Lower leg skin (tissue), 3 donors: ENCODE results near the gene PRKCZ.

Experiments used
- CTCF ChIP-seq, 3 donors: fragments of 450-650 bp; IDR thresholded peaks; one replicate each; pipeline ENCODE4 v1.5.1; 2016; ENCODE audit warnings: antibody characterized with exemption in 3 of 3, mild to moderate bottlenecking in 3 of 3, moderate library complexity in 2 of 3
- POLR2A ChIP-seq, 2 donors: fragments of 450-650 bp; IDR thresholded peaks; one replicate each; pipeline ENCODE4 v1.6.1; 2016 to 2017; ENCODE audit warnings: antibody characterized with exemption in 2 of 2, mild to moderate bottlenecking in 1 of 2, moderate library complexity in 1 of 2

- TF ChIP-seq POLR2A (IDR thresholded peaks at IDR 0.05) (no peak), CTCF (IDR thresholded peaks at IDR 0.05) (no peak)
Measured at GRCh38 chr1:2158272-2158671, 108.1 kb downstream of the PRKCZ start.
